Panc1 (cell line): Measurements from ENCODE around the gene TOLLIP. TPM values are rescaled to one million over a fixed set of nuclear protein-coding genes. Genes with fewer than 3 reads are reported as not detected.

Source experiments
- ATAC-seq: fragments of 200-7000 bp; cut with Tn5 transposase; 2 replicates; pipeline ENCODE4 v1.9.1; 2020; ENCODE audit warnings: mild to moderate bottlenecking, moderate library complexity
- BruUV-seq: library from RNA; stranded (reverse); fragments of 400-500 nt; replicated peaks from 2 replicates; lab custom pipeline; 2021; lab: Mats Ljungman, UMichigan
- CTCF ChIA-PET: fragments of 300-600 bp; sonication (Branson Sonifier 250); formaldehyde crosslinking; loops from one replicate; lab custom pipeline; 2022; ENCODE audit warnings: antibody characterized with exemption; lab: Charles Lee
- POLR2A ChIA-PET: fragments of 300-600 bp; sonication (Branson Sonifier 250); formaldehyde crosslinking; loops from one replicate; lab custom pipeline; 2022; ENCODE audit warnings: antibody characterized with exemption; lab: Charles Lee
- DNase-seq: peaks from one replicate; pipeline ENCODE4 v3.0.0-alpha.2; 2010; ENCODE audit warnings: low read depth, low spot score
- H3K27ac ChIP-seq: 2 replicates; pipeline ENCODE4 v1.5.1; 2011; ENCODE audit warnings: mild to moderate bottlenecking, low read length, inconsistent platforms
- H3K27me3 ChIP-seq: fragments of 200-500 bp; sonication (Bioruptor generic); 2 replicates; pipeline ENCODE4 v1.6.0; 2014; ENCODE audit warnings: low read length, inconsistent platforms; ENCODE audit not compliant: control insufficient read depth, insufficient read depth
- H3K36me3 ChIP-seq: fragments of 200-500 bp; sonication (Bioruptor generic); 2 replicates; pipeline ENCODE4 v1.5.1; 2014; ENCODE audit warnings: inconsistent platforms, mild to moderate bottlenecking, low read length, moderate library complexity; ENCODE audit not compliant: control insufficient read depth, insufficient read depth
- H3K4me1 ChIP-seq: 2 replicates; pipeline ENCODE4 v1.5.1; 2011; ENCODE audit warnings: inconsistent platforms, mild to moderate bottlenecking, low read length, moderate library complexity; ENCODE audit not compliant: control insufficient read depth, insufficient read depth
- H3K4me3 ChIP-seq, 2 experiments: 2 replicates each; pipeline ENCODE4 v1.5.1; 2011 to 2012; ENCODE audit warnings: low read depth in 2 of 2, low read length in 2 of 2, mild to moderate bottlenecking in 2 of 2, inconsistent platforms in 1 of 2, moderate library complexity in 1 of 2
- H3K9me3 ChIP-seq: fragments of 200-500 bp; sonication (Bioruptor generic); 2 replicates; pipeline ENCODE4 v1.5.1; 2014; ENCODE audit warnings: low read depth, mild to moderate bottlenecking, inconsistent platforms, low read length, moderate library complexity; ENCODE audit not compliant: control insufficient read depth, insufficient read depth
- POLR2AphosphoS5 ChIP-seq: IDR thresholded peaks from 2 replicates; pipeline ENCODE4 v1.6.1; 2012; ENCODE audit warnings: mild to moderate bottlenecking, low read depth, low read length, moderate library complexity
- SIN3A ChIP-seq: IDR thresholded peaks from 2 replicates; pipeline ENCODE4 v1.6.1; 2012; ENCODE audit warnings: low read depth, mild to moderate bottlenecking, low read length, moderate library complexity, borderline replicate concordance; ENCODE audit not compliant: insufficient read depth
- TCF7L2 ChIP-seq: IDR thresholded peaks from 2 replicates; pipeline ENCODE4 v1.6.1; 2011; ENCODE audit warnings: mild to moderate bottlenecking, low read depth, low read length, inconsistent platforms
- in situ Hi-C: cut with HindIII; loops from 2 replicates; pipeline ENCODE4 v1.10.0; 2016; ENCODE audit warnings: low sequenced_read_pairs, low pct_unique_long_range_greater_than_20kb
- intact Hi-C: fragments of 100-400 bp; cut with micrococcal nuclease; formaldehyde crosslinking; loops from one replicate; pipeline ENCODE4 v1.10.0; 2022; ENCODE audit not compliant: unreplicated experiment
- total RNA-seq: library from RNA; stranded (reverse); gene quantifications from one replicate; pipeline ENCODE4 v1.2.1, GENCODE V29; 2021; ENCODE audit not compliant: unreplicated experiment
- TF ChIP-seq, protein P1 (sequence below), 2 experiments: IDR thresholded peaks; 2 replicates each; pipeline ENCODE4 v1.6.1; 2011 to 2012; ENCODE audit warnings: low read depth in 2 of 2, control low read depth in 1 of 2, low read length in 1 of 2, mild to moderate bottlenecking in 1 of 2, moderate library complexity in 1 of 2; ENCODE audit not compliant: insufficient read depth in 1 of 2
- TF ChIP-seq, protein P2 (sequence below): fragments of 450-650 bp; IDR thresholded peaks from 2 replicates; pipeline ENCODE4 v1.5.1; 2017; ENCODE audit warnings: mild to moderate bottlenecking

Gene TOLLIP
- total RNA-seq, 1 experiment from 2014 or later: 141 TPM

DNA sequence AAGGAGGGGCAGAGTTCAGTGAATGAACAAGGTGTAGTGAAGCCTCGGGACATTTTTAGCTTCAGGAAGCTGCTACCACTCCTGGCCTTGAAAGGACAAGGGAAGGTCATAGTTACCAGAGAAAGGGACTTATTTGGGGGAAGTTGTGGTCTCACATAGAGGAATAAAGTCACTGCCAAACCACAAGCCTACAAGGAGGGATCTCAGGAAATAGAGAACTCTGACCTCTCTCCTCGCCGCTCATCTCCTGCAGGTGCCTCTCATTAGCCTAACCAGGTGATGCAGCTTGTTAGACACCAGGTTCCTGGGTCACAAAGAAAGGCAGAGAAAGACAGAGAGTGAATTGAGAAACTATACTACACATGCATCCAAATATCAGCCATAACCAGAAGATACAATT is 14.3 kb upstream of the TOLLIP start:
- BruUV-seq: no TSS peak
- in situ Hi-C loops: no loop called here

DNA sequence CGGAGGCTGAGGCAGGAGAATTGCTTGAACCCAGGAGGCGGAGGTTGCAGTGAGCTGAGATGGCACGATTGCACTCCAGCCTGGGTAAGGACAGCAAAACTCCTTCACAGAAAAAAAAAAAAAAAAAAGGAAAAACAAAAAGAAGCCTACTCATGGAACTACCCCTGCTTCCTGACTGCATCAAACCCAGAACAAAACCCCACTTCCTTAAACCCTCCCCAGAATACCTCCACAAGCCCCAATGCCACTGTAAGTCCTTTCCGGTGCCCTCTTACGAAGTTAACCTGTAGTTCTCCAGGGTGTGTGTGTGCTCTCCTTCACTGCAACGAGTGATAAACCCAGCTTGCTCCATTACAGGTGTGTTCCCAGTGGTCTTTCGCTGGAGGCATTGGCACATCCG is 8.6 kb upstream of the TOLLIP start:
- intact Hi-C loops: no loop called here
- Histone ChIP-seq H3K36me3 (no peaks in the 10 kb centered on the region), H3K27me3 (no peaks in the 10 kb centered on the region), H3K4me3 (no peak overlapping the region), H3K9me3 (no peaks in the 10 kb centered on the region), H3K27ac (no peak overlapping the region), H3K4me1 (no peaks in the 10 kb centered on the region)
- no peak for TF ChIP-seq SIN3A
- TF ChIP-seq, protein P1, sequence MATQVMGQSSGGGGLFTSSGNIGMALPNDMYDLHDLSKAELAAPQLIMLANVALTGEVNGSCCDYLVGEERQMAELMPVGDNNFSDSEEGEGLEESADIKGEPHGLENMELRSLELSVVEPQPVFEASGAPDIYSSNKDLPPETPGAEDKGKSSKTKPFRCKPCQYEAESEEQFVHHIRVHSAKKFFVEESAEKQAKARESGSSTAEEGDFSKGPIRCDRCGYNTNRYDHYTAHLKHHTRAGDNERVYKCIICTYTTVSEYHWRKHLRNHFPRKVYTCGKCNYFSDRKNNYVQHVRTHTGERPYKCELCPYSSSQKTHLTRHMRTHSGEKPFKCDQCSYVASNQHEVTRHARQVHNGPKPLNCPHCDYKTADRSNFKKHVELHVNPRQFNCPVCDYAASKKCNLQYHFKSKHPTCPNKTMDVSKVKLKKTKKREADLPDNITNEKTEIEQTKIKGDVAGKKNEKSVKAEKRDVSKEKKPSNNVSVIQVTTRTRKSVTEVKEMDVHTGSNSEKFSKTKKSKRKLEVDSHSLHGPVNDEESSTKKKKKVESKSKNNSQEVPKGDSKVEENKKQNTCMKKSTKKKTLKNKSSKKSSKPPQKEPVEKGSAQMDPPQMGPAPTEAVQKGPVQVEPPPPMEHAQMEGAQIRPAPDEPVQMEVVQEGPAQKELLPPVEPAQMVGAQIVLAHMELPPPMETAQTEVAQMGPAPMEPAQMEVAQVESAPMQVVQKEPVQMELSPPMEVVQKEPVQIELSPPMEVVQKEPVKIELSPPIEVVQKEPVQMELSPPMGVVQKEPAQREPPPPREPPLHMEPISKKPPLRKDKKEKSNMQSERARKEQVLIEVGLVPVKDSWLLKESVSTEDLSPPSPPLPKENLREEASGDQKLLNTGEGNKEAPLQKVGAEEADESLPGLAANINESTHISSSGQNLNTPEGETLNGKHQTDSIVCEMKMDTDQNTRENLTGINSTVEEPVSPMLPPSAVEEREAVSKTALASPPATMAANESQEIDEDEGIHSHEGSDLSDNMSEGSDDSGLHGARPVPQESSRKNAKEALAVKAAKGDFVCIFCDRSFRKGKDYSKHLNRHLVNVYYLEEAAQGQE (IDR thresholded peaks at IDR 0.05; ENCODE audit: insufficient read depth in 1 of 2, low read depth in 2 of 2, low read length in 1 of 2): no peak
- no peak for TF ChIP-seq POLR2AphosphoS5
- TF ChIP-seq, protein P2, sequence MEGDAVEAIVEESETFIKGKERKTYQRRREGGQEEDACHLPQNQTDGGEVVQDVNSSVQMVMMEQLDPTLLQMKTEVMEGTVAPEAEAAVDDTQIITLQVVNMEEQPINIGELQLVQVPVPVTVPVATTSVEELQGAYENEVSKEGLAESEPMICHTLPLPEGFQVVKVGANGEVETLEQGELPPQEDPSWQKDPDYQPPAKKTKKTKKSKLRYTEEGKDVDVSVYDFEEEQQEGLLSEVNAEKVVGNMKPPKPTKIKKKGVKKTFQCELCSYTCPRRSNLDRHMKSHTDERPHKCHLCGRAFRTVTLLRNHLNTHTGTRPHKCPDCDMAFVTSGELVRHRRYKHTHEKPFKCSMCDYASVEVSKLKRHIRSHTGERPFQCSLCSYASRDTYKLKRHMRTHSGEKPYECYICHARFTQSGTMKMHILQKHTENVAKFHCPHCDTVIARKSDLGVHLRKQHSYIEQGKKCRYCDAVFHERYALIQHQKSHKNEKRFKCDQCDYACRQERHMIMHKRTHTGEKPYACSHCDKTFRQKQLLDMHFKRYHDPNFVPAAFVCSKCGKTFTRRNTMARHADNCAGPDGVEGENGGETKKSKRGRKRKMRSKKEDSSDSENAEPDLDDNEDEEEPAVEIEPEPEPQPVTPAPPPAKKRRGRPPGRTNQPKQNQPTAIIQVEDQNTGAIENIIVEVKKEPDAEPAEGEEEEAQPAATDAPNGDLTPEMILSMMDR: no peak
- TF ChIP-seq TCF7L2: no peak
- no peak for ATAC-seq
- CTCF ChIA-PET: no interaction called here
- no peak for DNase-seq
- POLR2A ChIA-PET: no interaction called here
- no TSS peak for BruUV-seq
- in situ Hi-C loops: no loop called here

More for the DNA sequence above, 14.3 kb upstream of the TOLLIP start:
- Histone ChIP-seq H3K9me3 (peaks cover 16% of the 10 kb centered on the region), H3K4me1 (peaks cover 12% of the 10 kb centered on the region), H3K36me3 (no peaks in the 10 kb centered on the region), H3K27ac (no peak overlapping the region), H3K27me3 (no peaks in the 10 kb centered on the region), H3K4me3 (no peak overlapping the region)
- ChIA-PET CTCF (interaction anchor here (0.6 kb wide), 1 partner anchor 30 kb away, joined by 3 read pairs; no protein-coding TSS in a partner anchor), POLR2A (no interaction called here)
- TF ChIP-seq, protein P2: no peak
- TF ChIP-seq SIN3A: no peak
- TF ChIP-seq, protein P1 (IDR thresholded peaks at IDR 0.05; ENCODE audit: insufficient read depth in 1 of 2, low read depth in 2 of 2, low read length in 1 of 2): no peak
- no peak for TF ChIP-seq TCF7L2
- no peak for TF ChIP-seq POLR2AphosphoS5
- intact Hi-C loops: no loop called here
- DNase-seq (no peak), ATAC-seq (no peak)
